DMS53 (cell line): ENCODE results near the gene NR2F1-AS1.
"Not testable (repeated sequence)": the region's sequence is repeated elsewhere in the genome, so short reads cannot be mapped to it uniquely, and the experiment has no call there.

Source experiments
- DNase-seq: peaks from one replicate; lab custom pipeline; 2025; lab: John Stamatoyannopoulos, UW

The NR2F1-AS1 gene

DNA sequence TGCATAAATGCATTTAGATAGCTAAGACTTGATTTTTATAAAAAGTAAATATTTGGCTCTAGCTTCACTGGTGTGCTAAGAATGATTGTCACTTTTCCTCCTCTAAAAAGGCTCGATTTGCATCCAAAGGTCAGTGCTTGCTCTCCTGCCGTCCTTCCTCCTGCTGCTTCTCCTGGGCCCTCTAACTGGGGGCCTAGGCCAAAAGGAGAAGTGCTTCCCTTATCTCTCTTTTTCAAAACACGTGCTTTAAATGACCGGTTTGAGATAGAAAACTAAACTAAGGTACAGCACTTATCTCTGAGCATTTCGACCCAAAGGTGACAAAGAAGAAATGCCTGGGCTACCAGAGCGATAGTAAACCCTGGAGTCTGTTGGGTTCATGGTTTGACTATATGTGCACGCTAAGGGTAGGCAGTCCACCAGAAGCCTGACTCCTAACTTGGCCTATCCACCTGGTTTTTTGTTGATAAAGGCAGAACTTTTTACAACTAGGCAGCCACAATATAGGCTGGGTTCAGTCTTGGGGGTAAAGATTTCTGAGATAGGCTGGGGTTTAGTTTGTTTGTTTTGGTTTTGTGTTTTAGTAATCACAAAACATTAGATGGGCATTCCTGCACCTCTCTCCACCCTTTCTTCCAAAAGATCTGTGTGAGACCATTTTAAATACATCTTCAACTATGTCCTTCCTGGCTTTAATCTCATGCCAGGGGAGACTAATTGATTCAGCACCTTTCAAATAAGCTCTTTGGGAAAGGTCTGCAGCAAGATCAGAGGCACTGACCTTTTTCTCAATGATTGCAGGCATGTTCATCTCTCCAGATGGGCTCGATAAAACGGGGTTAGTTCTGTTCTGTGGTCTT, 3.8 kb downstream of the NR2F1-AS1 start:
- DNase-seq = no peak

DNA sequence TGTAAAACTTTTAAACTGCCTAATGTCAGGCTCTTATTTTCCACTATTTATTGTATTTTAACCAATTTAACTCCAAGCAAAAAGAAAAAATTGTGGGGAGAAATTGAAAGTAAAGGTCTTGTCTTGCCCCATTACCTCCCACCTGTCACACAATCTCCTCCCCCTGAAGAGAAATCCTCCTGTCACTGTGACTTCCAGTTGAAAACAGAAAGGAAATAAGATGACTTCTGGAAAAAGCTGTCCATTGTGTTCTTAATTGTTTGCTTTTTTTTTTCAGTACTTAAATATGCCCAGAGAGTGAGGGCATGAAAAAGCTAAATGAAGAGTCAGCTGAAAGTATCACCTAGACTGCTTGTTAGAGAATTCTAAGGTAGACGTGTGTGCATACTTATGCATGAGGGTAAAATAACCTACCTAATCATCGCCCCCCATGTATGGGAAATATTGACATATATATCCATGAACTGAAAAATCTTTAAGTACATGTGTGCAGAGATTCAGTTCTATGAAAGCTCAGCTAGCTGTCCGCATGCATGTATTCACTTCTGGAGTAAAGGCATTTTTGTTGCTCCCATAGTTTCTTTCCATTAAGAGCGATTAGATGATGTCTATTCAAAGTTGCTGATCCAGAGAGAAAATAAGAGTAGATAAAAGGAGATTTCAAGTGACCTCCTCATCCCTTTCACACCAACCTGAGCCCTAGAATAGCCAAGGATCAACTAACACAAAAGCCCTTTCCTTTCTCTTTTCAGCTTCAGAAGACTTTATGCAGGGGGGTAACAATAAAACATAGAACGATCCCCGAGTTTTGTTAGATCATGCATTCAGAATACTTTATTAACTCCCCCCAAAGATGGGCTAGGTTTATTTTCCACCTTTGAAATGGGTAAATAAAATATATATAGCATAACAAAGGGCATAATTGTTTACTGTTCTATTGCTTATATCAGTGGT, 5.3 kb downstream of the NR2F1-AS1 start:
- no peak for DNase-seq

- DNase-seq = no peak
These were observed 6.3 kb downstream of the NR2F1-AS1 start for GRCh38 chr5:93574491-93575305.

DNA sequence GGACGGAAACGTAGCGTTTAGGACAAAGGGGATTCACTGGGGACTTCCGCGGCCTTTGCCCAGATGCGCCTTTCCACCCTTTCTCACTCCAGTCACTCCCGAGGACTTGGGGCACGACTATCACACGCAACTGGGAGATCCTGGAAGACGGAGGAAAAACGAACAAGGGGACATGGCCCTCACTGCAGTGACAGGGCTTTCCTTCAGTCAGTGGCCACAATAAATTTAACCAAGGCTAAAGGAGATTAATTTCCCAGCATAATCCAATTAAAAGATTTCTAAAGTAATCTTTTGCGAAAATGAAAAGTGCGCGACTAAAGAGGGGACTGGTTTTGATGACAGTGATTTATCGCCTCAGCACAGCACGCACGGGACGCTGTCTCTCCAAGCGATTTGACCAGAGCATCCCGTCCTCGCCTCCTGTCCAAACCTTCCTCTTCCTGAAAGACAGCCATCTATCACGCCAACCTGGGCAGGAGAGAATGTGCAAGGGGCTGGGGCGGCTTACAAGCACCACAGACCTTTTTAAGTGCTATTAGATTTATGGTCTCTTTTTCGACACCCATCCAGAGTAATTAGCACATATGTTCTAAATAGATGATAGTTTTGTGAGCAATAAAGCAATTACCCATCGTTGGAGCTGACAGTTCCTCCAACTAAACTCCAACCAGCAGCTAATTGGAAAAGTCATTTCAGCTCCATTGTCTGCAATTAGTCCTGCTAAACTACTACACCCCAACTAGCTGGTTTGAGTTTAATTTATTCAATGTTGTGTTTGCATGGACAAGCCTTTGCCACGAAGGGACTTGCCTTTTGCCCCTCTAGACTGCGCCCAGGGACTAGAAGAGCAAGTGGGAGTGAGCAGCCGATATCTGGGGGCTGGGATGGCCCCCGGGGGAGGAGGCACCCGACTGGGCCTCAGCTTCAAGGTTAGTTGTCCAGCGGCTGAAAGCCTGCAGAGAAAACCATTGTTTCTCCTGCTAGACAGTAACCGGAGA, 7.4 kb downstream of the NR2F1-AS1 start:
- DNase-seq = no peak

- peak; percentile 69 for DNase-seq
These were observed 8.2 kb downstream of the NR2F1-AS1 start for GRCh38 chr5:93572608-93573353.

DNA sequence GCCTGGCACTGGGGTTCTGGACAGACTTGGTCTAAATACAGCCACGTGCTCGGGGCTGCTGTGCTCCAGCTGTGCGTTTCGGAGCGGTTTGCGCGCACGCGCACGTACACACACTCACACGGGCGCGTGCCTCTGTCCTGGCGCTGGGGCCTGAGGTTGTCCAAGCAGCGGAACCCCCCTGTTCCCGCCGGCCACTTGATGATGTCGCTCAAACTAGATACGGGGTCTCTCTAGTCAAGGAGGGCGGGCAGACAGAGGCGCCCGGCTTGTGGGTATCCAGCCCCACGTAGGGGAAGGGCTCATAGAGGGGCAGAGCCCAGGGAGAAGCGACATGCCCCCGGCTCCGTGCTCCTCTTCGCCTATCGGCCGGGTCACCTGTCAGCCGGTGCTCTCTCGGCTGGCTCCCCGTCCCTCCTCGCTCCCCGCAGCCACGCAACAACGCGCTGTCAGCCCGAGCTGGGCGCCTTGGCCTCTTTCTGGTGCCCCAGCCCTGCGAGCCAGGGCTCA, 8.9 kb downstream of the NR2F1-AS1 start:
- DNase-seq = peak; percentile 69

DNA sequence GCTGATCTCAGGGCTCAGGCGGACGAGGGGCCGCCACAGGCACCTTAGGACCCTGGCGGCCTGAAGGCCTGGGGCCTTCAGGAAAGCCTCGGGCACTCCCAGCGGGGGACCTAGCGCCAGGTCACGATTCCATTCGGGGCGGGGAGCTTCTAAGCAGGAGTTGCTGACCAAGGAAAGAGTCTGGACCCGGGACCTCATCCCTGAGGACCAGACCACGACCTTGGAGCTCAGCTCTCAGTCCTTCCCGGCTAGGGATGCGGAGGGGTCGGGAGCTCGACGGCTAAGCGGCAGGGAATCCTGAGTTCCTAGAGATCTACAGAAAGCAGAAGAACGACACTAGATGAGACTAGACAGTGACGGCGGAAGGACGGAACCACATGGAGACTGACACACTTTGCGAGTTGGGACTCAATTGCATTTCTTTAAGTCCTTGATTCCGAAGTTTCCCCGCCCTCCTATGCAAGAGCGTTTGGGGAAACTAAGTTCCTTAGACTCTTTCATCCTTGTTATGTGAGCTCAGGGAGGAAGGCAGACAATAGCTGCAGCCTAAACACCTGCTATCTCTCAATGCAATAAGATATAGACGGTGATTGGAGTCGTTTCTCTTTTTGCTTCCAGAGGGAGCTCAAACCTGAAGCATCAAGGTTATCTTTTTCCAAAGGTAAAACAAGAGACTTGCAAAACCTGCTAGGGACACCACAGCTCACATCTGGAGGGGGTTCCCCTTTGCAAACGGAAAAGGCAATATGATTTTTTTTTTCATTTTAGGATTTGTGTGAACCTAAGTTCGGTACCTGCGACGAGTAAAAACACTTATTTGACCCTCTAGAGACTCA, 9.7 kb downstream of the NR2F1-AS1 start:
- DNase-seq = peak; percentile 32

DNA sequence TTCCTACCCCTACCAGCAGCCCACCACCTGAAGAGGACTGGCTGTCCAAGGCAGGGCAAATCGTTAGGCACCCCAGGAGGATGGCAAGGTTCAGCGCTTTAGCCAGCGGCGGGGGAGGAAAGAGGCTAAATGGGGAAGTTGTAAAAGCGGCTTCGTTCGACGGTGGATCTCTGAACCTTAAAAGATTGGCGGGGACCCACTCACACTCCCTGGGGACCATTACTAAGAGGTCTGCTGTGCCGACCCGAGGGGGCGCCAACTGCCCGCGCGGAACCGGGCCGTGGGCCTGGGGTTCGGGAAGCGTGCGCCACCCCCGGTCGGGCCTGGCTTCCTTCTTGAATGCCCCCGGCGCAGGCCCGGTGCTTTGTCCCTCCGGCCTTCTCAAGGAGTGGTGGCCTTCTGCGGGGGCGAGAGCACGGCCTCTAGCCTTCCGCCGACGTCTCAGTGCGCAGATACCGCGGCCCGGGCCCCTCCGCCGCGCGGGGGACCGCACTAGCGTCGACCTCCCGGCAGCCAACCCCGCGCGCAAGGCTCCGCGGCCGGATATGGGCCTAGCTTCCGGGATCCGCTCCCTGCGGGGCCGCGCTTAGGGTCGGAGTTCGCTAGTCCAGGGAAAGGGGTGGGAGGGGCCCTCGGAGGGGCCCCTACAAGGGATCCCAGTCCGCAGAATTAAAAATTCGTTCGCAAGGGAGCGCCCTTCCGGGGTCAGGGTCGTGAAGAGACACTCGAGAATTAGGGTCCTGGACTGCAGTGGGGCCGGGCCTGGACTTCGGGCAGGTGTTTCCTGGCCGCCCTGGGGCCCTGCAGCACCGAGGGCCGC, 10.5 kb downstream of the NR2F1-AS1 start:
- no peak for DNase-seq

DNA sequence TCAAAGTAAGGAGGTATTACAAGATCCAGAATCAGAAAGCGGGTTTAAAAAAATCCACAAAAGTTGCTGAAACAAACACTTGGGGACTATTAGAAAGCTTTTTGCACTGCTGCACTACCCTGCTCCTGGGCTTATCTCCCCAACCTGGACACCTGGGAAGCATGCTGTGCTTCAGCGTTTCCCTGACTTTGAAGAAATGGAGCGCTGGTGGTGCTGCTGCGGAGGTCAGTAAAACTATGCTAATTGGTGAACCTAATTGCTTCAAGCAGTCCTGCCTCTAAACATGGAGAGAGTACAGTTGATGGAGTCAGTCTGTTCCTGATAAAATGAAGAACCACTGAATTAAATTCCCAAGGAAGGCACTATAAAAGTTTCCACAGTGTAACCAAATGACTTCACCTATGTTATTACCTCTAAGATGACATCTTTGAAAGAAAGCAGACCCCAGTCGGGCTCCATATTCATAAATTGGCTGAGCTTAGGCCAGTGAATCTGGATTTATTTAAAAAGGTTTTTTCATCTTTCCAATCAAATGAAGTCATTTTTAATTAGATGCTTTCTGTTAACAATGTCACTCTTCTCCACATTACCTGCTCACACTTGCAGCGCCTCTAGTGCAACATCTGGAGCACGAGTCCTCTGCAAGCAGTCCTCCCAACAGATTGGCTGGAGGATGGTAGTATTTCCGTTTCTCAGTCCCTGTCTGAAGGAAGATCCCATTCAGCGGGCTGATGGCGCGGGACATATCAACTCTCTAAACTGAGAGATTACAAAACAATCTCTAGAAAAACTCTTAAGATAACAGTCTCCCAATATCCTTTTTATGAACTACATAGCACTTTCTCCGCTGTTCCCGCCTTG, 11.5 kb downstream of the NR2F1-AS1 start:
- DNase-seq = no peak

- DNase-seq = no peak
These were observed 13.6 kb downstream of the NR2F1-AS1 start for GRCh38 chr5:93567424-93567823.

DNA sequence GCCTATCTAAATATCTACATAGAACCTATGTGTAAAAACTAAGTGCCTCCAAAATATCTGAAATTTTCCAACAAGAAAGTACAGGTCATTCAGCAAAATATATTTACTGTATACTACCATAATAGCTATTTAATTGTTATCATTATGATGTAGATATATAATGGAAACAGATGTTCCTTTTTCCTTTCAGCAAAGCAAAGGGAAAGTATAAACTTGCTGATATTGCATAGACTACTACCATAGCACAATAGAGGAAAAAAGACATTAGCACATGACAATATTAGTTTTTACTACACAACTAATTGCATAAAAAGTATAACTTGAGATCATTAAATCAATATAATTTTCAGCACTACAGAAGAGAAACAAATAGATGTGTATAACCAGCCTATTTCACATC, 14.9 kb downstream of the NR2F1-AS1 start:
- no peak for DNase-seq

GRCh38 chr5:93557021-93557604, 23.9 kb downstream of the NR2F1-AS1 start:
- DNase-seq = no peak

DNA sequence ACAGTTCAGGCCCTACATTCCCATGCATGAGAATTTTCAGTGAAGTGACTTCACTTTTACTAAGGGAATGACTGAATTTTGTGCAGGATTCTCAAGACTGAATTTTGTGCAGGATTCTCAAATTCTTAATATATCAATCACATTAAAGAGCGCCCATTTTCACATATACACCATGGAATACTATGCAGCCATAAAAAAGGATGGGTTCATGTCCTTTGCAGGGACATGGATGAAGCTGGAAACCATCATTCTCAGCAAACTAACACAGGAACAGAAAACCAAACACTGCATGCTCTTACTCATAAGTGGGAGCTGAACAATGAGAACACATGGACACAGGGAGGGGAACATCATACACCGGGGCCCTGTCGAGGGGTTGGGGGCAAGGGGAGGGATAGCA, 31.4 kb downstream of the NR2F1-AS1 start:
- DNase-seq = not testable (repeated sequence)

GRCh38 chr5:93545872-93546271, 35.1 kb downstream of the NR2F1-AS1 start:
- DNase-seq = no peak

DNA sequence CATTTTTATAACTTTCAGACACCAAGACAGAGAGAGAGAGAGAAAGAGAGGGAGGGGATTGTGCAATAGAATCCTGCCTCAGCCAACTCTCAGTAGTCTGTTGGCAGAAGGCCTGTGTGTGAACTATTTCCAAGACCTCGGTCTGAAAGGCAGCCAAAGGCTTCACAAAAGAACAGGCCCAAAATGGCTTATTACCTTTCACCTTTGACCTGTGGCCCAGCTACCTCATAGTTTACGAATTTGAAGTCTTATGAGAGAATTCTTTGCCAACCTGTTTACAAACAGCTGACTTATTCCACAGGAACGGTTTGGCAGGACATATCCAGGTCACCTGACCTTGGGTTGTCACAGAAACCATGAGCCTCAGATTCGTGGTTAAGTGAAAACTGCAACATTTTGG, 48.6 kb downstream of the NR2F1-AS1 start:
- no peak for DNase-seq

- DNase-seq = not testable (repeated sequence)
These were observed 59.2 kb downstream of the NR2F1-AS1 start for GRCh38 chr5:93521815-93522214.

DNA sequence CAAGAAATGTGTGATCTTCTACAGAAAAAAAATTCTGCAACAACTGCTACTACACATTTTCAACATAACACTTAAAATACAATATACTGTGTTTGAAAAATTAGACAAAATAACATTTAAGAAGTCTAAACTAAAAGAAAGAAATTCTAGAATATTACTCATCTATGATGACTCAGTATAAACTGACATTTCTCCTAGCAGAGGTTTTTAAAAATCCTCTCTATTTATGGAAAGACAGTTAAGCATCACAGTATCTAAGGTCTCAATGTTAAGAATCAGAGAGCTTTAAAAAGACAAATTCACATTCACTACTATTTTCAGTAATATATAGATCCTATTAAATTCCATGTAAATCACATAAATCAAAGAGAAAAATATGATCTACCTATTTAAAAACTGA, 61.3 kb downstream of the NR2F1-AS1 start:
- no peak for DNase-seq
